GM12878 (cell line): ENCODE results near the gene FAM171A1. TPM values are rescaled to one million over a fixed set of nuclear protein-coding genes. Genes with fewer than 3 reads are reported as not detected.

Experiments used
- ATAC-seq: fragments of 200-7000 bp; cut with Tn5 transposase; 3 replicates; pipeline ENCODE4 v1.9.1; 2020; ENCODE audit warnings: mild to moderate bottlenecking, moderate library complexity
- BruUV-seq: library from RNA; stranded (reverse); fragments of 400-500 nt; replicated peaks from 2 replicates; lab custom pipeline; 2021; lab: Mats Ljungman, UMichigan
- CTCF ChIA-PET: fragments of 300-600 bp; sonication (Branson Sonifier 250); formaldehyde crosslinking; extraction: SDS; loops from one replicate; lab custom pipeline; 2021; ENCODE audit warnings: inconsistent platforms; lab: Yijun Ruan, JAX
- POLR2A ChIA-PET: fragments of 350-600 bp; formaldehyde crosslinking; extraction: SDS; loops from one replicate; lab custom pipeline; 2021; ENCODE audit warnings: inconsistent platforms; lab: Charles Lee
- RAD21 ChIA-PET: fragments of 300-600 bp; sonication (Branson Sonifier 250); formaldehyde crosslinking; loops from one replicate; lab custom pipeline; 2023; ENCODE audit warnings: antibody characterized with exemption; ENCODE audit not compliant: unreplicated experiment; lab: Charles Lee
- SMC1A ChIA-PET: fragments of 300-600 bp; sonication (Branson Sonifier 250); formaldehyde crosslinking; loops from one replicate; lab custom pipeline; 2023; ENCODE audit not compliant: unreplicated experiment, uncharacterized antibody; lab: Charles Lee
- DNase-seq: peaks from one replicate; pipeline ENCODE4 v3.0.0-alpha.2; 2011; ENCODE audit warnings: low read depth, low spot score
- FAIRE-seq: peaks from 3 replicates; lab custom pipeline; 2011; peaks lifted over from hg19 to GRCh38; lab: Jason Lieb, UNC
- H2AFZ ChIP-seq: 2 replicates; pipeline ENCODE4 v1.6.0; 2011; ENCODE audit warnings: low read depth, low read length, control low read depth; ENCODE audit not compliant: control insufficient read depth
- H3K27ac ChIP-seq: 2 replicates; pipeline ENCODE4 v1.5.1; 2011; ENCODE audit warnings: control low read depth; ENCODE audit not compliant: control insufficient read depth, insufficient read depth
- H3K27me3 ChIP-seq, 2 experiments: replicated peaks in 1 of 2; 2 replicates each; pipeline versions ENCODE4 v1.6.0 to v1.6.1; 2011; ENCODE audit warnings: low read length in 1 of 2; ENCODE audit not compliant: control insufficient read depth in 2 of 2, insufficient read depth in 2 of 2
- H3K36me3 ChIP-seq, 2 experiments: 2 replicates each; pipeline ENCODE4 v1.5.1; 2011; ENCODE audit warnings: low read length in 1 of 2; ENCODE audit not compliant: control insufficient read depth in 2 of 2, insufficient read depth in 2 of 2
- H3K4me1 ChIP-seq: 2 replicates; pipeline ENCODE4 v1.6.1; 2011; ENCODE audit warnings: mild to moderate bottlenecking, low read length, moderate library complexity, mixed read lengths; ENCODE audit not compliant: control insufficient read depth, insufficient read depth
- H3K4me2 ChIP-seq: 2 replicates; pipeline ENCODE4 v1.6.0; 2011; ENCODE audit warnings: control low read depth; ENCODE audit not compliant: control insufficient read depth, insufficient read depth
- H3K4me3 ChIP-seq: fragments of 200-600 bp; sonication (generic); 2 replicates; pipeline ENCODE4 v1.5.1; 2016
- H3K79me2 ChIP-seq: 2 replicates; pipeline ENCODE4 v1.6.0; 2011; ENCODE audit warnings: low read length; ENCODE audit not compliant: control insufficient read depth, insufficient read depth
- H3K9ac ChIP-seq: 2 replicates; pipeline ENCODE4 v1.8.0; 2011; ENCODE audit warnings: low read length, control low read depth, mixed read lengths; ENCODE audit not compliant: control insufficient read depth, insufficient read depth
- H3K9me3 ChIP-seq: replicated peaks from 3 replicates; pipeline ENCODE4 v1.5.1; 2011; ENCODE audit warnings: mild to moderate bottlenecking, low read length; ENCODE audit not compliant: control insufficient read depth, insufficient read depth
- H4K20me1 ChIP-seq: 2 replicates; pipeline ENCODE4 v1.6.0; 2011; ENCODE audit not compliant: control insufficient read depth, insufficient read depth
- ATF2 ChIP-seq: IDR thresholded peaks from 2 replicates; pipeline ENCODE4 v1.6.1; 2012; ENCODE audit warnings: low read length, inconsistent platforms
- ATF7 ChIP-seq: fragments of 450-650 bp; IDR thresholded peaks from 2 replicates; pipeline ENCODE4 v1.6.1; 2016; ENCODE audit warnings: low read depth, mild to moderate bottlenecking
- GABPA ChIP-seq: IDR thresholded peaks from 2 replicates; pipeline ENCODE4 v1.6.1; 2014; ENCODE audit warnings: antibody characterized with exemption, low read depth, mild to moderate bottlenecking, inconsistent platforms
- MYC ChIP-seq: IDR thresholded peaks from 2 replicates; pipeline ENCODE4 v1.6.1; 2011; ENCODE audit warnings: mild to moderate bottlenecking, low read length, moderate library complexity, inconsistent platforms; ENCODE audit not compliant: insufficient read depth, insufficient replicate concordance, insufficient read length, severe bottlenecking
- NRF1 ChIP-seq: conservative IDR thresholded peaks from 2 replicates; pipeline ENCODE4 v1.6.1; 2011; ENCODE audit warnings: mild to moderate bottlenecking, low read depth, low read length, improper control_type of control experiment
- SIN3A ChIP-seq: IDR thresholded peaks from 2 replicates; pipeline ENCODE4 v1.6.1; 2012; ENCODE audit warnings: low read depth, low read length, improper control_type of control experiment
- SREBF1 ChIP-seq: IDR thresholded peaks from 2 replicates; pipeline ENCODE4 v1.6.1; 2012; ENCODE audit warnings: mild to moderate bottlenecking, low read length
- SRF ChIP-seq, 2 experiments: IDR thresholded peaks; 2 replicates each; pipeline ENCODE4 v1.6.1; 2011; ENCODE audit warnings: low read depth in 2 of 2, low read length in 2 of 2, mild to moderate bottlenecking in 1 of 2, moderate library complexity in 1 of 2
- TBL1XR1 ChIP-seq: IDR thresholded peaks from 2 replicates; pipeline ENCODE4 v1.6.1; 2012; ENCODE audit warnings: low read depth, low read length, improper control_type of control experiment
- YY1 ChIP-seq: IDR thresholded peaks from 2 replicates; pipeline ENCODE4 v1.6.1; 2011; ENCODE audit warnings: low read depth, mild to moderate bottlenecking, low read length
- WGBS: methylation state at CpG from one replicate; pipeline ENCODE4 v1.1.6; 2016; ENCODE audit warnings: low lambda C conversion rate; ENCODE audit not compliant: insufficient replicate concordance, insufficient coverage; ENCODE audit errors: missing lambda C conversion rate; 5-methylcytosine and 5-hydroxymethylcytosine counted together
- in situ Hi-C: fragments of 300-500 bp; cut with MboI; formaldehyde crosslinking; loops from 9 replicates; pipeline ENCODE4 v1.14.3; 2018; ENCODE audit warnings: mixed read lengths
- intact Hi-C: fragments of 100-400 bp; cut with micrococcal nuclease; formaldehyde crosslinking; loops from one replicate; pipeline ENCODE4 v1.14.2; 2022; ENCODE audit not compliant: unreplicated experiment
- polyA plus RNA-seq, 11 experiments: library from polyadenylated mRNA; depleted of rRNA in 4 of 11; unstranded in 6 of 11; stranded (reverse) in 5 of 11; fragments of >200 nt; fragmentation: Nextera tagmentation in 4 of 11; fragmentation: Illumina TruSeq in 1 of 11; extraction: Ambion mirVana in 4 of 11; extraction: Trizol in 1 of 11; gene quantifications; 1 replicate in 1 of 11; 2 replicates in 10 of 11; pipeline versions ENCODE4 v1.2.1 to v1.2.3, GENCODE V29; 2011 to 2016; ENCODE audit warnings: inconsistent platforms in 2 of 11, missing spikeins in 2 of 11, low read depth in 1 of 11
- total RNA-seq, 4 experiments: library from RNA; depleted of rRNA in 3 of 4; stranded (reverse); fragments of >200 nt in 3 of 4; fragmentation: Illumina TruSeq in 1 of 4; extraction: Trizol in 1 of 4; gene quantifications; 2 replicates each; pipeline versions ENCODE4 v1.2.1 to v1.2.3, GENCODE V29; 2013 to 2021
- TF ChIP-seq, protein P1 (sequence below): IDR thresholded peaks from 2 replicates; pipeline ENCODE4 v1.6.1; 2011; ENCODE audit warnings: mild to moderate bottlenecking, low read depth, low read length, moderate library complexity; ENCODE audit not compliant: insufficient replicate concordance
- TF ChIP-seq, protein P2 (sequence below): fragments of 450-650 bp; IDR thresholded peaks from 2 replicates; pipeline ENCODE4 v1.6.1; 2017; ENCODE audit warnings: mild to moderate bottlenecking
- TF ChIP-seq, protein P3 (sequence below): fragments of 450-650 bp; conservative IDR thresholded peaks from 2 replicates; pipeline ENCODE4 v1.6.1; 2017; ENCODE audit warnings: mild to moderate bottlenecking, moderate library complexity

FAM171A1 gene
- total and polyA plus RNA-seq, 10 of the 15 experiments (the other 5 are each of a cell fraction or from before 2014, with no cell fraction given): 0.05 to 0.28 (median 0.10) TPM; not detected in 1

GRCh38 chr10:15368101-15368855 lies 2.8 kb downstream of the FAM171A1 start:
- H3K27me3 ChIP-seq: peaks cover 5 to 18% of the 10 kb centered on the region in 2 experiments
- in situ Hi-C loops: no loop called here
- FAIRE-seq: no peak

More at GRCh38 chr10:15368101-15368855, 2.8 kb downstream of the FAM171A1 start:
- H4K20me1 ChIP-seq: no peaks in the 10 kb centered on the region
- H2AFZ ChIP-seq: no peak overlapping the region
- no peak for DNase-seq
- no peak for ATAC-seq
- H3K79me2 ChIP-seq: no peaks in the 10 kb centered on the region
- H3K4me1 ChIP-seq: no peaks in the 10 kb centered on the region
- RAD21 ChIA-PET: no interaction called here
- 72% methylated on average over 7 of the region's 7 CpGs for WGBS
- H3K27ac ChIP-seq: no peak overlapping the region
- POLR2A ChIA-PET: no interaction called here
- BruUV-seq: no TSS peak
- intact Hi-C loops: no loop called here
- no peaks in the 10 kb centered on the region for H3K9me3 ChIP-seq
- SMC1A ChIA-PET: interaction anchor here (0.6 kb wide), 1 partner anchor 401 kb away, joined by 3 read pairs; no protein-coding TSS in a partner anchor
- H3K9ac ChIP-seq: no peak overlapping the region
- no peak for TF ChIP-seq ATF2
- TF ChIP-seq GABPA: no peak
- no peak for TF ChIP-seq TBL1XR1
- no peak for TF ChIP-seq YY1
- TF ChIP-seq SRF (IDR thresholded peaks at IDR 0.05; ENCODE audit: low read depth in 2 of 2, low read length in 2 of 2): no peak
- no peak for TF ChIP-seq MYC
- TF ChIP-seq SIN3A: no peak
- no peak for TF ChIP-seq ATF7
- TF ChIP-seq, protein P1, sequence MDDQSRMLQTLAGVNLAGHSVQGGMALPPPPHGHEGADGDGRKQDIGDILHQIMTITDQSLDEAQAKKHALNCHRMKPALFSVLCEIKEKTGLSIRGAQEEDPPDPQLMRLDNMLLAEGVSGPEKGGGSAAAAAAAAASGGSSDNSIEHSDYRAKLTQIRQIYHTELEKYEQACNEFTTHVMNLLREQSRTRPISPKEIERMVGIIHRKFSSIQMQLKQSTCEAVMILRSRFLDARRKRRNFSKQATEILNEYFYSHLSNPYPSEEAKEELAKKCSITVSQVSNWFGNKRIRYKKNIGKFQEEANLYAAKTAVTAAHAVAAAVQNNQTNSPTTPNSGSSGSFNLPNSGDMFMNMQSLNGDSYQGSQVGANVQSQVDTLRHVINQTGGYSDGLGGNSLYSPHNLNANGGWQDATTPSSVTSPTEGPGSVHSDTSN: no peak
- TF ChIP-seq, protein P2, sequence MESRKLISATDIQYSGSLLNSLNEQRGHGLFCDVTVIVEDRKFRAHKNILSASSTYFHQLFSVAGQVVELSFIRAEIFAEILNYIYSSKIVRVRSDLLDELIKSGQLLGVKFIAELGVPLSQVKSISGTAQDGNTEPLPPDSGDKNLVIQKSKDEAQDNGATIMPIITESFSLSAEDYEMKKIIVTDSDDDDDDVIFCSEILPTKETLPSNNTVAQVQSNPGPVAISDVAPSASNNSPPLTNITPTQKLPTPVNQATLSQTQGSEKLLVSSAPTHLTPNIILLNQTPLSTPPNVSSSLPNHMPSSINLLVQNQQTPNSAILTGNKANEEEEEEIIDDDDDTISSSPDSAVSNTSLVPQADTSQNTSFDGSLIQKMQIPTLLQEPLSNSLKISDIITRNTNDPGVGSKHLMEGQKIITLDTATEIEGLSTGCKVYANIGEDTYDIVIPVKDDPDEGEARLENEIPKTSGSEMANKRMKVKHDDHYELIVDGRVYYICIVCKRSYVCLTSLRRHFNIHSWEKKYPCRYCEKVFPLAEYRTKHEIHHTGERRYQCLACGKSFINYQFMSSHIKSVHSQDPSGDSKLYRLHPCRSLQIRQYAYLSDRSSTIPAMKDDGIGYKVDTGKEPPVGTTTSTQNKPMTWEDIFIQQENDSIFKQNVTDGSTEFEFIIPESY: no peak
- no peak for TF ChIP-seq SREBF1
- TF ChIP-seq, protein P3, sequence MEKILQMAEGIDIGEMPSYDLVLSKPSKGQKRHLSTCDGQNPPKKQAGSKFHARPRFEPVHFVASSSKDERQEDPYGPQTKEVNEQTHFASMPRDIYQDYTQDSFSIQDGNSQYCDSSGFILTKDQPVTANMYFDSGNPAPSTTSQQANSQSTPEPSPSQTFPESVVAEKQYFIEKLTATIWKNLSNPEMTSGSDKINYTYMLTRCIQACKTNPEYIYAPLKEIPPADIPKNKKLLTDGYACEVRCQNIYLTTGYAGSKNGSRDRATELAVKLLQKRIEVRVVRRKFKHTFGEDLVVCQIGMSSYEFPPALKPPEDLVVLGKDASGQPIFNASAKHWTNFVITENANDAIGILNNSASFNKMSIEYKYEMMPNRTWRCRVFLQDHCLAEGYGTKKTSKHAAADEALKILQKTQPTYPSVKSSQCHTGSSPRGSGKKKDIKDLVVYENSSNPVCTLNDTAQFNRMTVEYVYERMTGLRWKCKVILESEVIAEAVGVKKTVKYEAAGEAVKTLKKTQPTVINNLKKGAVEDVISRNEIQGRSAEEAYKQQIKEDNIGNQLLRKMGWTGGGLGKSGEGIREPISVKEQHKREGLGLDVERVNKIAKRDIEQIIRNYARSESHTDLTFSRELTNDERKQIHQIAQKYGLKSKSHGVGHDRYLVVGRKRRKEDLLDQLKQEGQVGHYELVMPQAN: no peak
- no peak for TF ChIP-seq NRF1
- no peak overlapping the region for H3K4me2 ChIP-seq
- H3K4me3 ChIP-seq: no peak overlapping the region
- no peaks in the 10 kb centered on the region for H3K36me3 ChIP-seq
- CTCF ChIA-PET: no interaction called here
